ENCODE measurements around the gene GLOD5. TPM values are rescaled to one million over a fixed set of nuclear protein-coding genes. Genes with fewer than 3 reads are reported as not detected.

The GLOD5 gene
- polyA plus RNA-seq, 5 donors = 0.85 to 1.9 (median 1.6) TPM

Other genes with a start within 250 kb of the GLOD5 start
- 10 to 100 TPM; 34.0 to 39.6 (median 35.7) TPM for gene EBP, start 239.9 kb upstream of the GLOD5 start, polyA plus RNA-seq (ENCODE audit: insufficient read depth in 1 of 5, insufficient read length in 5 of 5, low replicate concordance in 1 of 5)
- 10 to 100 TPM in 2 of 5 donors, 1 to 10 TPM in 3; 8.0 to 11.8 (median 9.6) TPM for gene TBC1D25, start 222.0 kb upstream of the GLOD5 start, polyA plus RNA-seq (ENCODE audit: insufficient read depth in 1 of 5, insufficient read length in 5 of 5, low replicate concordance in 1 of 5)
- 100 to 1,000 TPM; 322 to 463 (median 376) TPM for gene RBM3, start 187.3 kb upstream of the GLOD5 start, polyA plus RNA-seq (ENCODE audit: insufficient read depth in 1 of 5, insufficient read length in 5 of 5, low replicate concordance in 1 of 5)
- gene WDR13, start 164.3 kb upstream of the GLOD5 start, polyA plus RNA-seq (ENCODE audit: insufficient read depth in 1 of 5, insufficient read length in 5 of 5, low replicate concordance in 1 of 5) = 100 to 1,000 TPM in 3 of 5 donors, 10 to 100 TPM in 2; 84.4 to 141 (median 104) TPM
- 1 to 10 TPM; 3.7 to 4.7 (median 3.8) TPM for gene WAS, start 77.9 kb upstream of the GLOD5 start, polyA plus RNA-seq (ENCODE audit: insufficient read depth in 1 of 5, insufficient read length in 5 of 5, low replicate concordance in 1 of 5)
- gene SUV39H1, start 65.0 kb upstream of the GLOD5 start, polyA plus RNA-seq (ENCODE audit: insufficient read depth in 1 of 5, insufficient read length in 5 of 5, low replicate concordance in 1 of 5) = 1 to 10 TPM; 5.4 to 6.7 (median 5.9) TPM
- gene GATA1, start 24.8 kb downstream of the GLOD5 start, polyA plus RNA-seq (ENCODE audit: insufficient read depth in 1 of 5, insufficient read length in 5 of 5, low replicate concordance in 1 of 5) = 1 to 10 TPM in 2 of 5 donors, under 1 TPM in 3; 0.54 to 2.1 (median 0.89) TPM
- 100 to 1,000 TPM; 146 to 175 (median 168) TPM for gene HDAC6, start 40.3 kb downstream of the GLOD5 start, polyA plus RNA-seq (ENCODE audit: insufficient read depth in 1 of 5, insufficient read length in 5 of 5, low replicate concordance in 1 of 5)
- under 1 TPM in 4 of 5 donors, not detected in 1; 0.14 to 0.30 (median 0.22) TPM for gene ERAS, start 64.8 kb downstream of the GLOD5 start, polyA plus RNA-seq (ENCODE audit: insufficient read depth in 1 of 5, insufficient read length in 5 of 5, low replicate concordance in 1 of 5)
- 1 to 10 TPM; 2.0 to 5.6 (median 3.5) TPM for gene PCSK1N, start 73.9 kb downstream of the GLOD5 start, polyA plus RNA-seq (ENCODE audit: insufficient read depth in 1 of 5, insufficient read length in 5 of 5, low replicate concordance in 1 of 5)
- 10 to 100 TPM; 25.3 to 46.0 (median 34.9) TPM for gene TIMM17B, start 136.0 kb downstream of the GLOD5 start, polyA plus RNA-seq (ENCODE audit: insufficient read depth in 1 of 5, insufficient read length in 5 of 5, low replicate concordance in 1 of 5)
- 10 to 100 TPM; 69.9 to 96.9 (median 77.4) TPM for gene PQBP1, start 136.2 kb downstream of the GLOD5 start, polyA plus RNA-seq (ENCODE audit: insufficient read depth in 1 of 5, insufficient read length in 5 of 5, low replicate concordance in 1 of 5)
- 10 to 100 TPM; 19.7 to 30.4 (median 23.2) TPM for gene SLC35A2, start 149.9 kb downstream of the GLOD5 start, polyA plus RNA-seq (ENCODE audit: insufficient read depth in 1 of 5, insufficient read length in 5 of 5, low replicate concordance in 1 of 5)
- 1 to 10 TPM; 5.4 to 8.4 (median 6.7) TPM for gene PIM2, start 157.3 kb downstream of the GLOD5 start, polyA plus RNA-seq (ENCODE audit: insufficient read depth in 1 of 5, insufficient read length in 5 of 5, low replicate concordance in 1 of 5)
- gene OTUD5, start 195.9 kb downstream of the GLOD5 start, polyA plus RNA-seq (ENCODE audit: insufficient read depth in 1 of 5, insufficient read length in 5 of 5, low replicate concordance in 1 of 5) = 10 to 100 TPM; 46.3 to 59.4 (median 55.7) TPM
- 1 to 10 TPM; 3.5 to 4.3 (median 4.0) TPM for gene KCND1, start 210.1 kb downstream of the GLOD5 start, polyA plus RNA-seq (ENCODE audit: insufficient read depth in 1 of 5, insufficient read length in 5 of 5, low replicate concordance in 1 of 5)
- gene GRIPAP1, start 240.5 kb downstream of the GLOD5 start, polyA plus RNA-seq (ENCODE audit: insufficient read depth in 1 of 5, insufficient read length in 5 of 5, low replicate concordance in 1 of 5) = 10 to 100 TPM; 49.1 to 64.6 (median 56.9) TPM